HG03064 (cell line): ENCODE results near the gene PLEKHA6.
"Not testable (repeated sequence)": the region's sequence is repeated elsewhere in the genome, so short reads cannot be mapped to it uniquely, and the experiment has no call there.

Experiments used
- ATAC-seq: cut with Tn5 transposase; IDR thresholded peaks from one replicate; pipeline ENCODE4 v1.9.1; 2021; ENCODE audit warnings: low read depth; ENCODE audit not compliant: unreplicated experiment

PLEKHA6 gene

GRCh38 chr1:204337583-204337982 is 22.1 kb downstream of the PLEKHA6 start:
- no peak for ATAC-seq

GRCh38 chr1:204337036-204337429 is 22.7 kb downstream of the PLEKHA6 start:
- no peak for ATAC-seq

- no peak for ATAC-seq
These were observed 23.2 kb downstream of the PLEKHA6 start for GRCh38 chr1:204336421-204337035.

- ATAC-seq = no peak
These were observed 24.2 kb downstream of the PLEKHA6 start for GRCh38 chr1:204335533-204335932.

GRCh38 chr1:204335085-204335484 is 24.6 kb downstream of the PLEKHA6 start:
- no peak for ATAC-seq

GRCh38 chr1:204334455-204334854 is 25.3 kb downstream of the PLEKHA6 start:
- no peak for ATAC-seq

- no peak for ATAC-seq
These were observed 26.3 kb downstream of the PLEKHA6 start for GRCh38 chr1:204333427-204333826.

- no peak for ATAC-seq
These were observed 27.8 kb downstream of the PLEKHA6 start for GRCh38 chr1:204331847-204332487.

- ATAC-seq = no peak
These were observed 28.5 kb downstream of the PLEKHA6 start for GRCh38 chr1:204331275-204331674.

- ATAC-seq = not testable (repeated sequence)
These were observed 31.9 kb downstream of the PLEKHA6 start for GRCh38 chr1:204327870-204328269.

GRCh38 chr1:204327359-204327758 is 32.4 kb downstream of the PLEKHA6 start:
- ATAC-seq = no peak

GRCh38 chr1:204326771-204327300 is 32.9 kb downstream of the PLEKHA6 start:
- ATAC-seq = no peak

GRCh38 chr1:204325944-204326343 is 33.8 kb downstream of the PLEKHA6 start:
- ATAC-seq = no peak

GRCh38 chr1:204323887-204324286 is 35.8 kb downstream of the PLEKHA6 start:
- no peak for ATAC-seq

- no peak for ATAC-seq
These were observed 37.3 kb downstream of the PLEKHA6 start for GRCh38 chr1:204322339-204322868.

- ATAC-seq = no peak
These were observed 38.1 kb downstream of the PLEKHA6 start for GRCh38 chr1:204321665-204322064.

- ATAC-seq = no peak
These were observed 38.7 kb downstream of the PLEKHA6 start for GRCh38 chr1:204321051-204321450.

GRCh38 chr1:204320382-204320804 is 39.3 kb downstream of the PLEKHA6 start:
- no peak for ATAC-seq

- ATAC-seq = no peak
These were observed 40.3 kb downstream of the PLEKHA6 start for GRCh38 chr1:204319462-204319861.

- ATAC-seq = no peak
These were observed 40.7 kb downstream of the PLEKHA6 start for GRCh38 chr1:204319027-204319426.

GRCh38 chr1:204318324-204318723 is 41.4 kb downstream of the PLEKHA6 start:
- ATAC-seq = no peak

GRCh38 chr1:204317170-204317569 is 42.6 kb downstream of the PLEKHA6 start:
- ATAC-seq = no peak
